Measurements from ENCODE around the gene CBX6. TPM values are rescaled to one million over a fixed set of nuclear protein-coding genes. Genes with fewer than 3 reads are reported as not detected.
"Not testable (repeated sequence)": the region's sequence is repeated elsewhere in the genome, so short reads cannot be mapped to it uniquely, and the experiment has no call there.

The CBX6 gene
- polyA plus RNA-seq, 1 donor: 24.4 TPM

GRCh38 chr22:38861170-38861876 is 10.7 kb downstream of the CBX6 start:
- no peak for DNase-seq (ENCODE audit: low read depth)

GRCh38 chr22:38860283-38861169 is 11.5 kb downstream of the CBX6 start:
- DNase-seq (ENCODE audit: low read depth): no peak

GRCh38 chr22:38859581-38860282 is 12.3 kb downstream of the CBX6 start:
- DNase-seq (ENCODE audit: low read depth): no peak

- no peak for DNase-seq (ENCODE audit: low read depth)
These were observed 13.5 kb downstream of the CBX6 start for GRCh38 chr22:38858492-38858891.

- not testable (repeated sequence) for DNase-seq (ENCODE audit: low read depth)
These were observed 17.5 kb downstream of the CBX6 start for GRCh38 chr22:38854476-38854875.

- not testable (repeated sequence) for DNase-seq (ENCODE audit: low read depth)
These were observed 18.1 kb downstream of the CBX6 start for GRCh38 chr22:38853883-38854282.

GRCh38 chr22:38853196-38853651 is 18.8 kb downstream of the CBX6 start:
- no peak for DNase-seq (ENCODE audit: low read depth)

- DNase-seq (ENCODE audit: low read depth): no peak
These were observed 19.5 kb downstream of the CBX6 start for GRCh38 chr22:38852522-38852921.

- DNase-seq (ENCODE audit: low read depth): no peak
These were observed 20.8 kb downstream of the CBX6 start for GRCh38 chr22:38850941-38851849.

GRCh38 chr22:38850399-38850798 is 21.6 kb downstream of the CBX6 start:
- DNase-seq (ENCODE audit: low read depth): no peak

- DNase-seq (ENCODE audit: low read depth): no peak
These were observed 22.2 kb downstream of the CBX6 start for GRCh38 chr22:38849811-38850210.

GRCh38 chr22:38846412-38846811 is 25.6 kb downstream of the CBX6 start:
- DNase-seq (ENCODE audit: low read depth): no peak

- no peak for DNase-seq (ENCODE audit: low read depth)
These were observed 26.8 kb downstream of the CBX6 start for GRCh38 chr22:38845004-38845740.

- no peak for DNase-seq (ENCODE audit: low read depth)
These were observed 27.6 kb downstream of the CBX6 start for GRCh38 chr22:38844315-38845003.

- no peak for DNase-seq (ENCODE audit: low read depth)
These were observed 28.2 kb downstream of the CBX6 start, which contains the start of gene NPTXR for GRCh38 chr22:38843657-38844314. NPTXR (minus strand) TSS chr22:38844028.

GRCh38 chr22:38843201-38843656 is 28.8 kb downstream of the CBX6 start:
- DNase-seq (ENCODE audit: low read depth): peak; percentile 76

- no peak for DNase-seq (ENCODE audit: low read depth)
These were observed 29.4 kb downstream of the CBX6 start for GRCh38 chr22:38842512-38843200.

- no peak for DNase-seq (ENCODE audit: low read depth)
These were observed 30.4 kb downstream of the CBX6 start for GRCh38 chr22:38841635-38842034.

Data from forelimb muscle (tissue), 1 donor.